ENCODE measurements around the gene PCDHGB2. TPM values are rescaled to one million over a fixed set of nuclear protein-coding genes. Genes with fewer than 3 reads are reported as not detected.
"Not testable (repeated sequence)": the region's sequence is repeated elsewhere in the genome, so short reads cannot be mapped to it uniquely, and the experiment has no call there.

PCDHGB2 gene
- total and polyA plus RNA-seq, 5 donors = 1.9 to 6.5 (median 4.2) TPM

DNA sequence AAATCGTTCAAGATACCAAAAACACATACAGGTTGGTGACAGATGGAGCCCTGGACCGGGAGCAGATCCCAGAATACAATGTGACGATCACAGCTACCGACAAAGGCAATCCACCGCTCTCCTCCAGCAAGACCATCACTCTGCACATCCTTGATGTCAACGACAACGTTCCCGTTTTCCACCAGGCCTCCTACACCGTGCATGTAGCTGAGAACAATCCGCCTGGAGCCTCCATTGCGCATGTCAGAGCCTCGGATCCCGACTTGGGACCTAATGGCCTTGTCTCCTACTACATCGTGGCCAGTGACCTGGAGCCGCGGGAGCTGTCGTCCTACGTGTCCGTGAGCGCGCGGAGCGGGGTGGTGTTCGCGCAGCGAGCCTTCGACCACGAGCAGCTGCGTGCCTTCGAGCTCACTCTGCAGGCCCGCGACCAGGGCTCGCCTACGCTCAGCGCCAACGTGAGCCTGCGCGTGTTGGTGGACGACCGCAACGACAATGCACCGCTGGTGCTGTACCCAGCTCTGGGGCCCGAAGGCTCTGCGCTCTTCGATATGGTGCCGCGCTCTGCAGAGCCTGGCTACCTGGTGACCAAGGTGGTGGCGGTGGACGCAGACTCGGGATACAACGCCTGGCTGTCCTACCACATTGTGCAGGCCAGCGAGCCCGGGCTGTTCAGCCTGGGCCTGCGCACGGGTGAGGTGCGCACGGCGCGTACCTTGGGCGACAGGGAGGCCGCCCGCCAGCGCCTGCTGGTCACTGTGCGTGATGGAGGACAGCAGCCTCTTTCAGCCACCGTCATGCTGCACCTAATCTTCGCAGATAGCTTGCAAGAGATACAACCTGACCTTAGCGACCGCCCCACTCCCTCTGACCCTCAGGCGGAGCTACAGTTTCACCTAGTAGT is 12.0 kb downstream of the PCDHGB2 start:
- WGBS = 31% methylated on average over 69 of the region's 69 CpGs
- Histone ChIP-seq H3K4me3 (ENCODE audit: low read length) (no peak overlapping the region), H3K27ac (ENCODE audit: low read length) (no peak overlapping the region), H3K9me3 (ENCODE audit: control insufficient read depth, low read length) (peaks cover 12% of the 10 kb centered on the region), H3K4me1 (ENCODE audit: control insufficient read depth, insufficient read depth, low read length) (no peaks in the 10 kb centered on the region), H3K27me3 (ENCODE audit: control insufficient read depth, insufficient read depth) (no peaks in the 10 kb centered on the region)
- no peak for DNase-seq
- no peak for ATAC-seq
- intact Hi-C loops (cut with DNase I) = loop anchor here in 1 of 4 donors (10.0 kb wide), 1 partner anchor 53 kb away; the partner anchor contains the start of gene PCDHGA11

DNA sequence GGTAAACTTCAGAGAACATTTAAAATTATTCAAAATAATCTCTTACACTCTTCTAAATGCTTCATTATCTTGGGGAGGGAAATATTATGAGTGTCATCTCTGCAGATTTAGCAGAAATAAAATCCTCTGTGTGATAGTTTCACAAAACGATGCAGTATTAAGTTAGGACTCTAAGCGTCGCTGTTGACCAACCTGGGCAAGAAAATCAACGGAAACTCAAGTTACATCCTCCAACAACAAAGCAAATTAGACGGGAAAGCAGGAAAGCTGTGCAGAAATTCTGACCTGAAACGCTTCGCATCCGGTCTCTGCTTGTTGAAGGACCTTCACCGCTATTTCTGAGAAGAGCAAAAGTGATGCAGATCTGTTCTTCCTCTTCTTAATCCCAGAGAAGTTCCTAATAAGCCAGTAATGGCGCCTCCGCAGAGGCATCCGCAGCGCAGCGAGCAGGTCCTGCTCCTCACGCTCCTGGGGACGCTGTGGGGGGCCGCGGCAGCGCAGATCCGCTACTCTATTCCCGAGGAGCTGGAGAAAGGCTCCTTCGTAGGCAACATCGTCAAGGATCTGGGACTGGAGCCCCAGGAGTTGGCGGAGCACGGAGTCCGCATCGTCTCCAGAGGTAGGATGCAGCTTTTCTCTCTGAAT is 14.0 kb downstream of the PCDHGB2 start, which contains the start of gene PCDHGA6:
Gene PCDHGA6, plus strand, starts transcription at position 219 of the 645 bp plus-strand sequence. Its CDS starts 193 bp downstream, at position 412.
- intact Hi-C loops (cut with DNase I) = loop anchor here in 1 of 4 donors (10.0 kb wide), 1 partner anchor 51 kb away; the partner anchor contains the start of gene PCDHGA11
- 15% methylated on average over 27 of the region's 27 CpGs for WGBS
- Histone ChIP-seq H3K27ac (ENCODE audit: low read length) (no peak within 1 kb of the TSS), H3K4me3 (ENCODE audit: low read length) (peak within 1 kb of the TSS; percentile 1), H3K9me3 (ENCODE audit: control insufficient read depth, low read length) (peaks cover 12% of the 10 kb centered on the region), H3K27me3 (ENCODE audit: control insufficient read depth, insufficient read depth) (no peaks in the 10 kb centered on the region), H3K4me1 (ENCODE audit: control insufficient read depth, insufficient read depth, low read length) (no peaks in the 10 kb centered on the region)
- ATAC-seq = no peak
- DNase-seq = no peak

DNA sequence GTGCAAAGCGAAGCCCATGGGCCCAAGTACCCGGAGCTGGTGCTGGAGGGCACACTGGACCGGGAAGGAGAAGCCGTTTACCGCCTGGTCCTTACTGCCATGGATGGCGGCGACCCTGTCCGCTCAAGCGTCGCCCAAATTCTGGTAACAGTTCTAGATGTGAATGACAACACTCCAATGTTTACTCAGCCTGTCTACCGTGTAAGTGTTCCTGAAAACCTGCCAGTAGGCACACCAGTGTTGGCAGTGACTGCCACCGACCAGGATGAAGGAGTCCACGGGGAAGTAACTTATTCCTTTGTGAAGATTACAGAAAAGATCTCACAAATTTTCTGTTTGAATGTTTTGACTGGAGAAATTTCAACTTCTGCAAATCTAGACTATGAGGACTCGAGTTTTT is 14.8 kb downstream of the PCDHGB2 start:
- ATAC-seq = peak in 1 of 2 donors; percentile 35
- Histone ChIP-seq H3K9me3 (ENCODE audit: control insufficient read depth, low read length) (peaks cover 12% of the 10 kb centered on the region), H3K27me3 (ENCODE audit: control insufficient read depth, insufficient read depth) (no peaks in the 10 kb centered on the region), H3K27ac (ENCODE audit: low read length) (no peak overlapping the region), H3K4me3 (ENCODE audit: low read length) (no peak overlapping the region), H3K4me1 (ENCODE audit: control insufficient read depth, insufficient read depth, low read length) (no peaks in the 10 kb centered on the region)
- 51% methylated on average over 14 of the region's 14 CpGs for WGBS
- no peak for DNase-seq
- intact Hi-C loops (cut with DNase I) = loop anchor here in 1 of 4 donors (10.0 kb wide), 1 partner anchor 50 kb away; the partner anchor contains the start of gene PCDHGA11

DNA sequence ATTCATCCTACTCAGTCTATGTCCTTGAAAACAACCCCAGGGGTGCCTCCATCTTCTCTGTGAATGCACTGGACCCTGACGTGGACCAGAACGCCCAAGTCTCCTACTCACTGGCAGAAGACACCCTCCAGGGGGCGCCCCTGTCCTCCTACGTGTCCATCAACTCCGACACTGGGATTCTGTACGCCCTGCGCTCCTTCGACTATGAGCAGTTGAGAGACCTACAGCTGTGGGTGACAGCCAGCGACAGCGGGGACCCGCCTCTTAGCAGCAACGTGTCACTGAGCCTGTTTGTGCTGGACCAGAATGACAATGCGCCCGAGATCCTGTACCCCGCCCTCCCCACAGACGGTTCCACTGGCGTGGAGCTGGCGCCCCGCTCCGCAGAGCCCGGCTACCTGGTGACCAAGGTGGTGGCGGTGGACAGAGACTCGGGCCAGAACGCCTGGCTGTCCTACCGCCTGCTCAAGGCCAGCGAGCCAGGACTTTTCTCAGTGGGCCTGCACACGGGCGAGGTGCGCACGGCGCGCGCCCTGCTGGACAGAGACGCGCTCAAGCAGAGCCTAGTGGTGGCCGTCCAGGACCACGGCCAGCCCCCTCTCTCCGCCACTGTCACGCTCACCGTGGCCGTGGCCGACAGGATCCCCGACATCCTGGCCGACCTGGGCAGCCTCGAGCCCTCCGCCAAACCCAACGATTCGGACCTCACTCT is 15.8 kb downstream of the PCDHGB2 start:
- intact Hi-C loops (cut with DNase I) = loop anchor here in 1 of 4 donors (10.0 kb wide), 1 partner anchor 49 kb away; the partner anchor contains the start of gene PCDHGA11
- H3K4me1 ChIP-seq (ENCODE audit: control insufficient read depth, insufficient read depth, low read length); H3K4me3 ChIP-seq (ENCODE audit: low read length); ATAC-seq; H3K27me3 ChIP-seq (ENCODE audit: control insufficient read depth, insufficient read depth); H3K27ac ChIP-seq (ENCODE audit: low read length); DNase-seq: not testable (repeated sequence)
- H3K9me3 ChIP-seq (ENCODE audit: control insufficient read depth, low read length) = peaks cover 11% of the 10 kb centered on the region
- WGBS = 47% methylated on average over 43 of the region's 48 CpGs

DNA sequence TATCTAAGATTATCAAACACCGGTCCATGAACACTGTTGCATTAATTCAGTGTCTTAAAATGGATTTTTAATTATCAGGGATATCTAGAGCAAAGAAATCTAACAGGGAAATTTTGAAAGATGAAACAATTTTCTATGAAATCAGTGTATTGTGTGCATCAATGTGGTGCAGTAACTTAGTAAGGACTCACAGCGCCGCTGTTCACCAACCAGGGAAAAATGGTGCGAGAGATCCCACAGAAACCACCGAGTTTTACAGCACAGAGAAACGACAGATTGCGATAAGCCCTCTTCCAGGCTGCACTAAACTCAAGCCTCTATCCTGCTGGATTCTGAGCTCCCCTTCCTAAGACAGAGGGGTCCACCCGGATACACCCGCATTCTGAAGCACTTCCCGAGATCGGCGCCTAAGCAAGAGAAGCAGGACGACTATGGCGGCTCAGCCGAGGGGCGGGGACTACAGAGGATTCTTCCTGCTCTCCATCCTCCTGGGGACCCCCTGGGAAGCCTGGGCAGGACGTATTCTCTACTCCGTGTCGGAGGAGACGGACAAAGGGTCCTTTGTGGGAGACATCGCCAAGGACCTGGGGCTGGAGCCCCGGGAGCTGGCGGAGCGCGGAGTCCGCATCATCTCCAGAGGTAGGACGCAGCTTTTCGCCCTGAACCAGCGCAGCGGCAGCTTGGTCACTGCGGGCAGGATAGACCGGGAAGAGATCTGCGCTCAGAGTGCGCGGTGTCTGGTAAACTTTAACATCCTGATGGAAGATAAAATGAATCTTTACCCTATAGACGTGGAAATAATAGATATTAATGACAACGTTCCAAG is 22.9 kb downstream of the PCDHGB2 start, which contains the start of gene PCDHGA7:
Gene PCDHGA7, plus strand, starts transcription at position 274 of the 826 bp plus-strand sequence. Its CDS starts 158 bp downstream, at position 432.
- peak in 1 of 2 donors; percentile 32 for ATAC-seq
- intact Hi-C loops (cut with DNase I) = no loop called here
- 13% methylated on average over 37 of the region's 37 CpGs for WGBS
- DNase-seq = no peak
- Histone ChIP-seq H3K4me1 (ENCODE audit: control insufficient read depth, insufficient read depth, low read length) (no peaks in the 10 kb centered on the region), H3K9me3 (ENCODE audit: control insufficient read depth, low read length) (peaks cover 4% of the 10 kb centered on the region), H3K4me3 (ENCODE audit: low read length) (peak within 1 kb of the TSS; percentile 58), H3K27me3 (ENCODE audit: control insufficient read depth, insufficient read depth) (no peaks in the 10 kb centered on the region), H3K27ac (ENCODE audit: low read length) (no peak within 1 kb of the TSS)

DNA sequence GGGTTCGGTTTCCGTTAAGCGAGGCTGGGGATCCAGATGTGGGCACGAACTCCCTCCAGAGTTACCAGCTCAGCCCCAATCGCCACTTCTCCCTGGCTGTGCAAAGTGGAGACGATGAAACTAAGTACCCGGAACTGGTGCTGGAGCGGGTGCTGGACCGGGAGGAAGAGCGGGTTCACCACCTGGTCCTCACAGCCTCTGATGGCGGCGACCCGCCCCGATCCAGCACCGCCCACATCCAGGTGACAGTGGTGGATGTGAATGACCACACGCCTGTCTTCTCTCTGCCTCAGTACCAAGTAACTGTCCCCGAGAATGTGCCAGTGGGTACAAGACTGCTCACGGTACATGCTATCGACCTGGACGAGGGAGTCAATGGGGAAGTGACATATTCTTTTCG is 23.6 kb downstream of the PCDHGB2 start:
- 33% methylated on average over 21 of the region's 21 CpGs for WGBS
- intact Hi-C loops (cut with DNase I) = no loop called here
- no peaks in the 10 kb centered on the region for H3K4me1 ChIP-seq (ENCODE audit: control insufficient read depth, insufficient read depth, low read length)
- peaks cover 4% of the 10 kb centered on the region for H3K9me3 ChIP-seq (ENCODE audit: control insufficient read depth, low read length)
- ATAC-seq (no peak), DNase-seq (no peak)
- no peak overlapping the region for H3K27ac ChIP-seq (ENCODE audit: low read length)
- H3K27me3 ChIP-seq (ENCODE audit: control insufficient read depth, insufficient read depth) = no peaks in the 10 kb centered on the region
- peak overlapping the region; percentile 58 for H3K4me3 ChIP-seq (ENCODE audit: low read length)

DNA sequence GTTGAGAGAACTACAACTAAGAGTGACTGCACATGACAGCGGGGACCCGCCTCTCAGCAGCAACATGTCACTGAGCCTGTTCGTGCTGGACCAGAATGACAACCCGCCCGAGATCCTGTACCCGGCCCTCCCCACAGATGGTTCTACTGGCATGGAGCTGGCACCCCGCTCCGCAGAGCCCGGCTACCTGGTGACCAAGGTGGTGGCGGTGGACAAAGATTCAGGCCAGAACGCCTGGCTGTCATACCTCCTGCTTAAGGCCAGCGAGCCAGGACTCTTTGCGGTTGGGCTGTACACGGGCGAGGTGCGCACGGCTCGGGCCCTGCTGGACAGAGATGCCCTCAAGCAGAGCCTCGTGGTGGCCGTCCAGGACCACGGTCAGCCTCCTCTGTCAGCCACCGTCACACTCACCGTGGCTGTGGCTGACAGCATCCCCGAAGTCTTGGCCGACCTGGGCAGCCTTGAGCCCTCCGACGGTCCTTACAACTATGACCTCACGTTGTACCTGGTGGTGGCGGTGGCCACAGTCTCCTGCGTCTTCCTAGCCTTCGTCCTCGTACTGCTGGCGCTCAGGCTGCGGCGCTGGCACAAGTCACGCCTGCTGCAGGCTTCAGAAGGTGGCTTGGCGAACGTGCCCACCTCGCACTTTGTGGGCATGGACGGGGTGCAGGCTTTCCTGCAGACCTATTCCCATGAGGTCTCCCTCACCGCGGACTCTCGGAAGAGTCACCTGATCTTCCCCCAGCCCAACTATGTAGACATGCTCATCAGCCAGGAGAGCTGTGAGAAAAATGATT is 24.9 kb downstream of the PCDHGB2 start:
- ATAC-seq = no peak
- Histone ChIP-seq H3K4me3 (ENCODE audit: low read length) (no peak overlapping the region), H3K4me1 (ENCODE audit: control insufficient read depth, insufficient read depth, low read length) (no peaks in the 10 kb centered on the region), H3K27ac (ENCODE audit: low read length) (no peak overlapping the region), H3K27me3 (ENCODE audit: control insufficient read depth, insufficient read depth) (no peaks in the 10 kb centered on the region), H3K9me3 (ENCODE audit: control insufficient read depth, low read length) (peaks cover 4% of the 10 kb centered on the region)
- intact Hi-C loops (cut with DNase I) = no loop called here
- DNase-seq = no peak
- WGBS = 43% methylated on average over 43 of the region's 43 CpGs

DNA sequence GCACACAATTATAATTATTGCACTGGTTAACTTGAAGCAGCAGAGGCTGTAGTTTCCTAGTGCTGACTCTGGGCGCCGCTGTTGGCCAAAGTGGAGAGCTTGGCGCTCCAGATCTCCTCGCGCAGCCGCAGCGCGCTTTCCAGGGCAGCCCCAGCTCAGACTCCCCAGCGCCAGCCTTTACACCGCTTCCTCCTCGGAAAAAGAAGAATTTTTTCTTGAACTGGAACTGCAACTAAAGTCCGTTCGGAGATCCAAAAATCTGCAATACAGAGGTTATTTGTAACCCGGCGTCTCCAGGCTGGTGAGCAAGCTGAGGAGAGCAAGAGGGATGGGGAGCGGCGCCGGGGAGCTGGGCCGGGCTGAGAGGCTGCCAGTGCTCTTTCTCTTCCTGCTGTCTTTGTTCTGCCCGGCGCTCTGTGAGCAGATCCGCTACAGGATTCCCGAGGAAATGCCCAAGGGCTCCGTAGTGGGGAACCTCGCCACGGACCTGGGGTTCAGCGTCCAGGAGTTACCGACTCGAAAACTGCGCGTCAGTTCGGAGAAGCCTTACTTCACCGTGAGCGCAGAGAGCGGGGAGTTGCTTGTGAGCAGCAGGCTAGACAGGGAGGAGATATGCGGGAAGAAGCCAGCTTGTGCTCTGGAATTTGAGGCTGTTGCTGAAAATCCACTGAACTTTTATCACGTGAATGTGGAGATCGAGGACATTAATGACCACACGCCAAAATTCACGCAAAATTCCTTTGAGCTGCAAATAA is 27.9 kb downstream of the PCDHGB2 start, which contains the start of gene PCDHGB4:
Gene PCDHGB4, plus strand, starts transcription at position 142 of the 755 bp plus-strand sequence. Its CDS starts 187 bp downstream, at position 329.
- H3K27me3 ChIP-seq (ENCODE audit: control insufficient read depth, insufficient read depth); H3K9me3 ChIP-seq (ENCODE audit: control insufficient read depth, low read length); H3K4me1 ChIP-seq (ENCODE audit: control insufficient read depth, insufficient read depth, low read length); H3K27ac ChIP-seq (ENCODE audit: low read length); intact Hi-C loops (cut with DNase I): not testable (repeated sequence)
- peak in 2 of 3 donors; percentile 67 to 78 for DNase-seq
- WGBS = 9% methylated on average over 22 of the region's 40 CpGs
- peak; percentile 69 to 76 for ATAC-seq
- peak within 1 kb of the TSS; percentile 35 for H3K4me3 ChIP-seq (ENCODE audit: low read length)

DNA sequence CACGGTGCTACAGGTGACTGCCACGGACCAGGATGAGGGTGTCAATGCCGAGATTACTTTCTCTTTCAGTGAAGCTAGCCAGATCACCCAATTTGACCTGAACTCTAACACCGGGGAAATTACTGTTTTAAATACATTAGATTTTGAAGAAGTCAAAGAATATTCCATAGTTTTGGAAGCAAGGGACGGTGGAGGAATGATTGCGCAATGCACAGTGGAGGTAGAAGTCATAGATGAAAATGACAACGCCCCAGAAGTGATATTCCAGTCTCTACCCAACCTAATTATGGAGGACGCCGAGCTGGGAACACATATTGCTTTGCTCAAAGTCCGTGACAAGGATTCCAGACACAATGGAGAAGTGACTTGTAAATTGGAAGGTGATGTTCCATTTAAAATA is 28.9 kb downstream of the PCDHGB2 start:
- Histone ChIP-seq H3K4me1 (ENCODE audit: control insufficient read depth, insufficient read depth, low read length) (no peaks in the 10 kb centered on the region), H3K4me3 (ENCODE audit: low read length) (no peak overlapping the region), H3K27ac (ENCODE audit: low read length) (no peak overlapping the region), H3K27me3 (ENCODE audit: control insufficient read depth, insufficient read depth) (no peaks in the 10 kb centered on the region), H3K9me3 (ENCODE audit: control insufficient read depth, low read length) (peaks cover 9% of the 10 kb centered on the region)
- intact Hi-C loops (cut with DNase I) = no loop called here
- WGBS = 42% methylated on average over 10 of the region's 10 CpGs
- DNase-seq = no peak
- ATAC-seq = no peak

Measured in right cardiac atrium (tissue), 5 donors.